ENCODE data around the gene CHADL. TPM values are rescaled to one million over a fixed set of nuclear protein-coding genes. Genes with fewer than 3 reads are reported as not detected.

The CHADL gene
- total RNA-seq = 3.1 and 3.8 TPM in 2 replicates

DNA sequence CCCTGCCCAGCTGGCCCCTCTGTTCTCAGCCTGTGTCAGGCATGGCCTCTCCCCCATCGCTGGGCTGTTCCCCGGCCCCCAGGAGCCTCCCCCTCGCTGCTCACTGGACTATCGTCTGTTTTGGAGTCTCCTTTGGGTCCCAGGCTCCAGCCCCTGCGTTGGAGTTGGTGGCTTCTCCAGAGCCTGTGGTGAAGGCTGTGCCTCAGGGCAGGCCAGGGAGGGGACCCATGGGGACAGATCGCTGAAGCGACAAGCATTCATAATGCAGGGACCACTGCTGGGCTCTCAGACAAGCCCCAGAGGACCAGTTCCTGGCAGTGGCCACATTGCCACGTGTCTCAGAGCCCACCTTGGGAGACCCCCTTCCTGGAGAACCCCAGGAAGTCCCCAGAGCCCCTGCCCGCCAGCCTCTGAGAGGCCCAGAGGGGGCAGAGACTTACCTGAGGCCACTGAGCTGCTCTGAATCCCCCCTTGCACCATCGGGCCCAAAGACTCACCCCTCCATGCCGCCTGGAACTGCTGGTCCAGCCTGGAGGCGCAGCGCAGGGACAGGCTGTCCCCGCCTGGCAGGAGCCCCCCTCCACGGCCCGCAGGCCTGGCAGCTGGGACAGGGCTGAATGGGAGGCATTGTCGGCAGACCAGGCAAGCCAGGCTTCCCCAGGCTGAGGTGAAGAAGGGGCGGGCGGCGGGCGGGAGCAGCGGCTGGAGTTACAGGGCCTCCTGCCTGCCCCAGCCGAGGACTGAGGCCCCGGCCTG, at the start of gene CHADL:
TSS of gene CHADL (minus strand) at position 555 of the 756 bp plus-strand sequence. CDS start at position 505, 50 bp downstream.

GRCh38 chr22:41285820-41286638, 45.3 kb upstream of the CHADL start, which contains the start of gene RANGAP1:
Gene RANGAP1 (minus strand): TSS chr22:41286187. CDS start chr22:41281044, 5,143 bp downstream.

DNA sequence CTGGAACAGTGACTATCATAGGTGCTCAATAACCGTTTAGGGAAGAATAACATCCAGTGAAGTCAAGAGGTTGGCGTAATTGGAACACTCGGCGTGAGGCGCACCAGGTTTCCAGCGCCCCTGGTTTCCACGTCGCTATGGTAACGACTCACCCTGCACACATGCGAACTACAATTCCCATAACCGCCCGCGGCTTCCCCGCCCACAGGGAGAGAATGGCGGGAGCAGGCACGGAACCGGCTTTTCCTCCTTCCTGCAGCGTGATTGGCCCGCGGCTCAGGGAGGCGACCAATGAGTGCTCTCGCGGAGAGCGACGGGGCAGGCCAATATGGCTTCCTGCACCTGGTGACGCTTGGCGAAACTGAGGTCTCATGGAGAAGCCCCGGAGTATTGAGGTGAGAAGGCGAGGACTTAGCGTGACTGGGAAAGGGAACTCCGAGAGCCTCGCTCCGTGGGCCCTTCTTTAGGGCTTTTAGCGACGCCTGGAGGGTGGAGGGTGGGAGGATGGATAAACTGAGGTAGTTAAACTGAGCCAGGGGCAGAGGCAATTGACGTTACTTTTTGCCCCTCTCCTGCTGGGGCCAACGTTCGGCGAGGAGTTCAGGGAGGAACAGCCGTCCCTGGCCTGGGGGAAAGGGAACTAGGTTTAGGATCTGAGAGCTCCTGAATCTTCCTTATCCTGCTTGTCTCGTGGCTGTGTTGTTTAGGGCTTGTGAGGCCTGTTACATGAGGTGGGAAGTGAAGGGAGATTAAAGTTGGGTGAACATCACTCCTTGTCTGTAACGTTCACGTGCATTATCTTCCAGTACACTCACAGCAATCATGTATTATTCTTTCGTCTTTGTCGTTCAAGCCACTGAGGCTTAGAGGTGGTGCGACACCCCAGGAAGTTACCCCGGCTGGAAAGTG, 35.5 kb downstream of the CHADL start, which contains the start of gene L3MBTL2:
TSS of gene L3MBTL2 (plus strand) at position 321 of the 909 bp plus-strand sequence. CDS start at position 372, 51 bp downstream.

Other genes starting within 250 kb of the CHADL start
- gene EP300, start 148.3 kb downstream of the CHADL start, total RNA-seq = 19.8 and 36.0 TPM in 2 replicates
- 29.1 and 30.2 TPM in 2 replicates for gene L3MBTL2, start 35.6 kb downstream of the CHADL start, total RNA-seq
- gene RANGAP1, start 45.3 kb upstream of the CHADL start, total RNA-seq = 225 and 231 TPM in 2 replicates
- gene ZC3H7B, start 60.6 kb upstream of the CHADL start, total RNA-seq = 92.6 and 102 TPM in 2 replicates
- gene TEF, start 141.0 kb upstream of the CHADL start, total RNA-seq = 1.9 and 2.1 TPM in 2 replicates
- 24.4 and 28.9 TPM in 2 replicates for gene TOB2, start 205.9 kb upstream of the CHADL start, total RNA-seq
- 60.4 and 77.1 TPM in 2 replicates for gene PHF5A, start 227.8 kb upstream of the CHADL start, total RNA-seq
- gene ACO2, start 228.2 kb upstream of the CHADL start, total RNA-seq = 83.7 and 94.3 TPM in 2 replicates